Measurements from ENCODE around the gene TNPO3.

The TNPO3 gene

GRCh38 chr7:128919881-128920799, 134.8 kb downstream of the TNPO3 start:
- no peak for TF ChIP-seq CTCF (IDR thresholded peaks at IDR 0.05; ENCODE audit: control insufficient read depth, insufficient read depth, low read depth, low read length, missing control alignments)
- no peak overlapping the region for H3K4me3 ChIP-seq (ENCODE audit: control insufficient read depth, low read depth, low read length)
- no peak for DNase-seq (ENCODE audit: low read depth)

DNA sequence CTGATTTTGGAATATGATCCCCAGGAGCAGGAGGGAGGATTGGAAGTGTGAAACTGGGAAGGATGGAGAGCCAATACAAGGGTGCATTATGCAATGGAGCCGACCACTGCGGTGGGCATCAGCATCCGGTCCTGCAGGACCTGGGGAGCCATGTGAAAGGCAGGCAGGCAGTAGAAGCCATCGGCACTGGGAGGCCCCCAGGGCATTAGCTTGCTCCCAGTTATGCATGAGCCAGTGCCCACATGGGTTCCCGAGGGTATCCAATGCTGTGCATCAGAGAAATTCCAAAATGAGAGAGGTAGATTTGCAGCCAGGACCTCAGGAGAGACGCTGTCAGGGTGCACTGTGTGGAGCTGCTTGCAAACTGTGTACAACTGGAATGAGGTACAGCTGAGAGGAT, 135.7 kb downstream of the TNPO3 start:
- no peak for DNase-seq (ENCODE audit: low read depth)
- TF ChIP-seq CTCF (IDR thresholded peaks at IDR 0.05; ENCODE audit: control insufficient read depth, insufficient read depth, low read depth, low read length, missing control alignments), result no peak
- no peak overlapping the region for H3K4me3 ChIP-seq (ENCODE audit: control insufficient read depth, low read depth, low read length)

- DNase-seq (ENCODE audit: low read depth), result no peak
- no peak overlapping the region for H3K4me3 ChIP-seq (ENCODE audit: control insufficient read depth, low read depth, low read length)
- TF ChIP-seq CTCF (IDR thresholded peaks at IDR 0.05; ENCODE audit: control insufficient read depth, insufficient read depth, low read depth, low read length, missing control alignments), result no peak
Measured at GRCh38 chr7:128918016-128918665, 136.8 kb downstream of the TNPO3 start.

DNA sequence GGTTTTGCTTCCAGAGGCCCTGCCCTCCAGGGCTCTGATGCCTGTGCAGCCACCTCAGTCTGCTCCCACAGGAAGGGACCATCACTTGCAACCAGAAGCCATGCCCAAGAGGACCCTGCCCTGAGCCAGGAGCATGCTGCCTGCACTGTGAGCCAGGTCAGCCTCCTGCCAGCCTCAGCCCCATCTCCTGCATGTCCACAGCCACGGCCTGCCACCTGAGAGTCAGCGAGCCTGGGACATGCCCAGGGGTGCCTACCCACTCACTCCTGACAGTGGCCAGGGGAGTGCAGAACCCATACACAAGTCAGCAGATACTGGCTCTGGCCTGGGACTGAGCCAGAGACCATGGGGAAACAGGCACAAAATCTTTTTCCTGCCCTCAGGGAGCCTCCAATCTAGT, 137.8 kb downstream of the TNPO3 start:
- no peak overlapping the region for H3K4me3 ChIP-seq (ENCODE audit: control insufficient read depth, low read depth, low read length)
- DNase-seq (ENCODE audit: low read depth), result no peak
- no peak for TF ChIP-seq CTCF (IDR thresholded peaks at IDR 0.05; ENCODE audit: control insufficient read depth, insufficient read depth, low read depth, low read length, missing control alignments)

GRCh38 chr7:128916643-128916915, 138.3 kb downstream of the TNPO3 start:
- no peak overlapping the region for H3K4me3 ChIP-seq (ENCODE audit: control insufficient read depth, low read depth, low read length)
- TF ChIP-seq CTCF (IDR thresholded peaks at IDR 0.05; ENCODE audit: control insufficient read depth, insufficient read depth, low read depth, low read length, missing control alignments), result no peak
- no peak for DNase-seq (ENCODE audit: low read depth)

GRCh38 chr7:128915841-128916642, 138.9 kb downstream of the TNPO3 start:
- no peak for TF ChIP-seq CTCF (IDR thresholded peaks at IDR 0.05; ENCODE audit: control insufficient read depth, insufficient read depth, low read depth, low read length, missing control alignments)
- DNase-seq (ENCODE audit: low read depth), result no peak
- H3K4me3 ChIP-seq (ENCODE audit: control insufficient read depth, low read depth, low read length), result no peak overlapping the region

Measured in AG09309 (cell line).